Activated naive CD4-positive, alpha-beta T cell treated with anti-CD3 and anti-CD28 coated beads for 36 hours (primary cell): ENCODE results near the gene CALM1. TPM values are rescaled to one million over a fixed set of nuclear protein-coding genes. Genes with fewer than 3 reads are reported as not detected.

Experiments used
- CTCF ChIA-PET: fragments of 350-600 bp; sonication (Branson Sonifier 250); formaldehyde crosslinking; loops from one replicate; lab custom pipeline; 2021; ENCODE audit warnings: antibody characterized with exemption; lab: Charles Lee
- DNase-seq: peaks from one replicate; pipeline ENCODE4 v3.0.0-alpha.2; 2020
- H3K27ac Mint-ChIP-seq: one replicate; pipeline ENCODE4 v1.8.0; 2021; ENCODE audit warnings: mild to moderate bottlenecking, mixed read lengths
- H3K27me3 Mint-ChIP-seq: one replicate; pipeline ENCODE4 v1.8.0; 2021; ENCODE audit warnings: low read depth, mixed read lengths
- H3K36me3 Mint-ChIP-seq: one replicate; pipeline ENCODE4 v1.8.0; 2021; ENCODE audit warnings: low read depth, mixed read lengths
- H3K4me1 Mint-ChIP-seq: one replicate; pipeline ENCODE4 v1.8.0; 2021; ENCODE audit warnings: low read depth, mixed read lengths
- H3K4me3 Mint-ChIP-seq: one replicate; pipeline ENCODE4 v1.8.0; 2021; ENCODE audit warnings: mild to moderate bottlenecking, moderate library complexity, mixed read lengths
- H3K9me3 Mint-ChIP-seq: one replicate; pipeline ENCODE4 v1.8.0; 2021; ENCODE audit warnings: mixed read lengths
- intact Hi-C: fragments of 100-400 bp; cut with micrococcal nuclease; formaldehyde crosslinking; loops from one replicate; pipeline ENCODE4 v1.15.1; 2023
- total RNA-seq, 2 experiments: library from RNA; stranded (reverse); gene quantifications; one replicate each; pipeline ENCODE4 v1.2.3, GENCODE V29; 2021

The CALM1 gene
- total RNA-seq, 2 experiments from 2014 or later: 404 to 409 TPM

DNA sequence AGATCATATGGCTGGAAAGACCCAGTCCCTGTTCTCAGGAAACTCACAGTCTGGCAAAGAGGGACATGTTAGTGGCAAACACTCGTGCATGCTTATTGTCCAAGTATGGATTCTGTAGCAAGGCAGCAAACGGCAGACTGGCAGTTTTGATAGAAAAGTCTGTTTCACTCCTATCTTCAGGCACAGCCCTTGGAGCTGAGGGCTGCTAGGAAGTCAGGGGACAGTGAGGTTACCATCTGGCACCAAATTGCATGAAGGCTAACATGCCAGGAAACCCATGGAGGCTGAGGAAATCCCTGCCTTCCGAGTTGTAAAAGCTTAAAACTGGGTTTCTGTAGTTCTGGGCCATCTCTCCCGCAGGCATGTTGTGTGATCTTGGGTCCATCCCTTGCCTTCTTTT lies 32.9 kb downstream of the CALM1 start:
- intact Hi-C loops: no loop called here
- Mint-ChIP-seq H3K4me3 (no peak overlapping the region), H3K36me3 (no peaks in the 10 kb centered on the region), H3K27me3 (no peaks in the 10 kb centered on the region), H3K27ac (no peak overlapping the region), H3K4me1 (no peaks in the 10 kb centered on the region), H3K9me3 (no peaks in the 10 kb centered on the region)
- no peak for DNase-seq
- CTCF ChIA-PET: interaction anchor here (0.6 kb wide), 1 partner anchor 178 kb away, joined by 5 read pairs; no protein-coding TSS in a partner anchor

DNA sequence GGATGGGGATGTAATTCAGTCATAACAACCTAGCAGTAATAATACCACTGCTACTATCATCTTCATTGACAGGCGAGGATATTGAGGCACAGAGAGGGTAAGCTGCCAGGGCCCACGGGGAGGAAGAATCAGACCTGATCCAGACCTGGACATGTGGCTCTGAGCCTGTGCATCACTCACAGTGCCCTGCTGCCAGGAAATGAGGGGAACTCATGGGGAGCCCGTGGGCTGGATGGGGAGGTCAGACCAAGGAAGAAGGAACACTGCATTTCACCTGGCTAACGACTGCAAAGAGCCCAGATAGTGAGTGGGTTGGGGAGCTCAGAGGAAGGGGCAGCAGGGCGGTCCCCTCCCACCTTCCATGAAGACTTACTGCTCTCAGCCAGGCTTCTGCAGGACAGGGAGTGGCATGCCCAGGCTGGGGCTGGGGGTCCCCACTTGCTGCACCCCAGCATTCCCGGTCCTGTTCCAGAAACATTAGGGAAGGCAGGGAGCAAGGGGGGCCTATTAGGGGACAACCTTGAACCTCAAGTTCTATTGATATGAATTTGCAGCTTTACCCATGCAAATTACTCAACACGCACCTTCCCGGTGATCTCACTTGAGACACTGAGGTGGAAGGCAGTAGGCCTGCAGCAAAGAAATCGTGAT lies 37.7 kb downstream of the CALM1 start:
- CTCF ChIA-PET: no interaction called here
- no peaks in the 10 kb centered on the region for H3K4me1 Mint-ChIP-seq

DNA sequence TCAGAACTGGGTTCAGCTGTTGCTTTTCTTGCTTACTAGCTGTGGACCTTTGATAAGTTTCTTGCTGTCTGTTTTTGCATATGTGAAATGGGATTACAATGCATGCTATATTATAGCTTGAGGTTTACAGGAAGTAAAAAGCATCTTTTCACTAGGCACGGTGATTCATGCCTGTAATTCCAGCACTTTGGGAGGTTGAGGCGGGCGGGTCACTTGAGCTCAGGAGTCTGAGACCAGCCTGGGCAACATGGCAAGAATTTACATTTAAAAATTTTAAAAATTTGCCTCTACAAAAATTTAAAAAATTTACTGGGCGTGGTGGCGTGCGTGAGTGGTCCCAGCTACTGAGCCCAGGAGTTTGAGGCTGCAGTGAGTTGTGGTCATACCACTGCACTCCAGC lies 42.0 kb downstream of the CALM1 start:
- H3K36me3 Mint-ChIP-seq: no peaks in the 10 kb centered on the region
- intact Hi-C loops: no loop called here
- no peak overlapping the region for H3K27ac Mint-ChIP-seq
- peaks cover 2% of the 10 kb centered on the region for H3K27me3 Mint-ChIP-seq
- no peaks in the 10 kb centered on the region for H3K9me3 Mint-ChIP-seq
- DNase-seq: no peak
- H3K4me1 Mint-ChIP-seq: no peaks in the 10 kb centered on the region
- no peak overlapping the region for H3K4me3 Mint-ChIP-seq
- CTCF ChIA-PET: no interaction called here

More for the DNA sequence above, 37.7 kb downstream of the CALM1 start:
- Mint-ChIP-seq H3K27ac (no peak overlapping the region), H3K36me3 (no peaks in the 10 kb centered on the region), H3K9me3 (no peaks in the 10 kb centered on the region), H3K27me3 (no peaks in the 10 kb centered on the region), H3K4me3 (no peak overlapping the region)
- DNase-seq: no peak
- intact Hi-C loops: no loop called here

DNA sequence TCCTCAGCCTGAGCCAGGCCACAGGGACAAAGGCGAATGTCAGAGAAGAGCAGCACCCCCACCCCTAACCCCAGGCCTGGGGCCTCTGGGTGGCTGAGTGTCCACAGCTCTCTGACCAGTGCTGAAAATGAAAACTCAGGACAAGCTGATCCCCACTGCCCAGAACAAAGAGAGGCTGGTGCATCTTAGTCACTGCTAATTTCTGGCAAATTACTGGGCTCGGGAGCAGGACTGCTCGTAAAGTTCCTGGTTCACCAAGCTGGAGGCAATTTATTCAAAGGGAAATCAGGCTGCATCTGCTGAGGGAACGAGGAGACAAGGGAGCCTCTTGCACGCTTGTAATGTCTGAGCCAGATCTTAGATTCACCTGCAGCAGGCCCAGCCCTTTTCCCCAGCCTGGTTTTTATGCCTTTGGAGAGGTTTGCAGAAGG lies 43.2 kb downstream of the CALM1 start:
- no peak overlapping the region for H3K27ac Mint-ChIP-seq
- intact Hi-C loops: no loop called here
- CTCF ChIA-PET: no interaction called here

DNA sequence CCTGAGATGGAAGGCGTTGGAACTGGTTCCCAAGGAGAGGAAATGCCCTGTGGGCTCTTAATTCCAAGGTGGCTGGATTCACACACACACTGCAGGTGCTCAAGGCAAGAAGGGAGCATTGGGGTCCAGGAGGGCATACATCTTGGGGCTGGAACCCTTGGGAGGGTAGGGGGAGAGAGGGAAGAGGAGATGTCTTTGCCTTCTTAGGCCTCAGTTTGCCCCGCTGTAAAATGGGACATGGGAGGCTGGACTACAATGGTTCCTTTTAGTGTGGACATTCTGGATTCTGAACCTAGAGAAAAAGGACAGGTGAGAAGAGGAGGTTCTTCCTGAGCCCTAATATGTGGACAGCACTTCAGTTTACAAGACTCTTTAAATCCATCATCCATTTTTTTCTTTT lies 43.8 kb downstream of the CALM1 start:
- Mint-ChIP-seq H3K27me3 (peaks cover 2% of the 10 kb centered on the region), H3K9me3 (no peaks in the 10 kb centered on the region), H3K4me1 (no peaks in the 10 kb centered on the region), H3K4me3 (no peak overlapping the region), H3K36me3 (no peaks in the 10 kb centered on the region), H3K27ac (no peak overlapping the region)
- DNase-seq: no peak
- intact Hi-C loops: no loop called here
- CTCF ChIA-PET: no interaction called here

More for the DNA sequence above, 43.2 kb downstream of the CALM1 start:
- Mint-ChIP-seq H3K36me3 (no peaks in the 10 kb centered on the region), H3K9me3 (no peaks in the 10 kb centered on the region), H3K4me1 (no peaks in the 10 kb centered on the region), H3K4me3 (no peak overlapping the region), H3K27me3 (peaks cover 2% of the 10 kb centered on the region)
- no peak for DNase-seq

DNA sequence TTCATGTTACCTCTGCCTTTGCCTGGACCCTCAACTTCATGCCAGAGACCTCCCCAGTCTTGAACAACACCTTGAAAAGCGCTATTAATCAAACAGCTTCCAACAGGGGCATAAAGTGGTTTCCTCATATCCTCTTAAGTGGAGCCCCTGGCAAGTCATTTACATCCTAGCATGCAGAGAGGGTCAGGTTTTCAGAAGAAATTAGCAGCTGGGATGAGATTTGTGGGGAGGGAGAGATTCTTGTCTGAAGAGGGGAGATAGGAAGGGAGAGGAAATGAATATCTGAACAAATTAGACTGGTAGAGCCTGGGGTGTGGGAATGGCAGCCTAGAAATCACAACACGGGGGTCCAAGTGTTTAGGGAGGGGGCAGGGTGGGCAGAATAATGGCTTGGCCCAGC lies 45.6 kb downstream of the CALM1 start:
- no peak for DNase-seq
- CTCF ChIA-PET: interaction anchor here (0.5 kb wide), 1 partner anchor 28 kb away, joined by 3 read pairs; no protein-coding TSS in a partner anchor
- H3K27ac Mint-ChIP-seq: no peak overlapping the region
- H3K27me3 Mint-ChIP-seq: peaks cover 2% of the 10 kb centered on the region
- no peaks in the 10 kb centered on the region for H3K9me3 Mint-ChIP-seq
- intact Hi-C loops: no loop called here
- H3K4me1 Mint-ChIP-seq: no peaks in the 10 kb centered on the region
- H3K36me3 Mint-ChIP-seq: no peaks in the 10 kb centered on the region
- H3K4me3 Mint-ChIP-seq: no peak overlapping the region

DNA sequence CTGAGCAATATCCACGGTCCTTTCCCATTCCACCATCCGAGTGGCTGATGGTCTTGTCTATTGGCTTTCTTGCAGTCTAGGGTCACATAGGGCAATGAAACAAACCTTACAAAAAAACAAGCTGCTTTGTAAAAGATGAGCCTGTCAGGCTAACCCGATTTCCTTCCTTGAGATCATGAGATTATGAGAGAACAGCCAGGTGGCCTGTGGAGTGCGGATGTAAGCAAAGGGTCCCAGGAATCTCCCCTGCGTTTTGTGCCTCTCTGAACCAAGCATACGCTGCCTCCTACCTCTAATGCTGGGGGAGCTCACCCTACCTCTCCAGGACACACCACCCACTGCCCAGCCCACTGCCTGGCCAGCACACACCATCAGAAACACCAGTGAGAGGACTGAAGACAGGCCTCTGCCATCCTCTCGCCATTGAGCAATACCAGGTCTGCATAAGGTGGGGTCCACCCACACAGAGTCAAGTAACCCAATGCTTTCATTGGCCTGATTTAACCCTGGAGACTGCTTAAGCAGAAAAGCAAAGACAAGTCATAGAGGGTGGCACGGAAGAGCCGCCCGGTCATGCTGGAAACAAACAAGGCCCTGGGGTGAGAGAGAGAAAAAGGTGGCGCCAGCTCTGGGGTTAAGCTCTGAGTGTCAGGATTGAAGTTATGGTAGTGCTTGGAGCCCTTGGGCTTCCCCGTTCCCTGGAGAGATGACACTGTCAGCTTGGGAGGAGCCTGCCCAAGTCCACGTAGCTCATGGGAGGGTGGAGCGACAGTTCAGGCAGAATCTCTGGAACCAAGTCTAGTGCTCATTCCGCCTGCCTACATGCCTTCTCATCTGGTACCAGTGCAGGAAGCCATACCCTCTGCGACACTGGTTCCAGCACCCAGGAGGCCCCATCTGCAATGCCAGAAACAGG lies 46.6 kb downstream of the CALM1 start:
- Mint-ChIP-seq H3K27me3 (peaks cover 2% of the 10 kb centered on the region), H3K4me1 (no peaks in the 10 kb centered on the region), H3K27ac (no peak overlapping the region), H3K9me3 (peaks cover 1% of the 10 kb centered on the region), H3K36me3 (no peaks in the 10 kb centered on the region), H3K4me3 (no peak overlapping the region)
- intact Hi-C loops: no loop called here
- CTCF ChIA-PET: interaction anchor here (0.5 kb wide), 1 partner anchor 343 kb away, joined by 4 read pairs; no protein-coding TSS in a partner anchor
- no peak for DNase-seq

DNA sequence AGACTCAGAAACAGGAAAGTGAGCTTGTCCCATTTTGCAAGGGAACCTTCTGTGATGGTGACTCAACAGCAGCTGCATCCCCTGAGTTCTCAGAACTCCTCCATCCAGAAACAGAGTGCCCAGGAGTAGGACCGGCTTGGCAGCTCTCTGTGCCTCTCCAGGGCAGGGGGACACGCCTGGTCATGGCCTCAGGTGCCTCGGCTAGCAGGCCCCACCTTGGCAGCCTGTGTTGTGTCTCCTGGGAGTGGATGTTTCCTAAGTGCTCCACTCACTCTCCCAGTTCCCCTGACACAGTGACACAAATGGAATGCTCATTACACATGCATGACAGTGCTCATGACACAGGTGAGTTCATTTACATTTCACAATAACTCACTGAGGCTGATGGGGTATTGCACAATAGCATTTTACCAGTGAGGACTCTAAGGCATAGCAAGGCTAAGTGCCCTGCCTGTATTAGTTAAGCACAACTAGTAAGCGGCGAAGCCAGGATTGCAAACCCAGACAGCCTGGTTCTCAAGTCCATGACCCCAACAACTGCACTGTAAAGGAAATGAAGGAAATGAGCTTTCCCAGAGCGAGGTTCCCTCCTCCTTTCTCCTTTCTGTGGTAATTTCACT lies 47.4 kb downstream of the CALM1 start:
- intact Hi-C loops: no loop called here
- CTCF ChIA-PET: no interaction called here
- no peaks in the 10 kb centered on the region for H3K36me3 Mint-ChIP-seq
- no peak overlapping the region for H3K27ac Mint-ChIP-seq
- peaks cover 1% of the 10 kb centered on the region for H3K9me3 Mint-ChIP-seq
- peaks cover 2% of the 10 kb centered on the region for H3K27me3 Mint-ChIP-seq
- DNase-seq: no peak
- no peak overlapping the region for H3K4me3 Mint-ChIP-seq
- no peaks in the 10 kb centered on the region for H3K4me1 Mint-ChIP-seq

DNA sequence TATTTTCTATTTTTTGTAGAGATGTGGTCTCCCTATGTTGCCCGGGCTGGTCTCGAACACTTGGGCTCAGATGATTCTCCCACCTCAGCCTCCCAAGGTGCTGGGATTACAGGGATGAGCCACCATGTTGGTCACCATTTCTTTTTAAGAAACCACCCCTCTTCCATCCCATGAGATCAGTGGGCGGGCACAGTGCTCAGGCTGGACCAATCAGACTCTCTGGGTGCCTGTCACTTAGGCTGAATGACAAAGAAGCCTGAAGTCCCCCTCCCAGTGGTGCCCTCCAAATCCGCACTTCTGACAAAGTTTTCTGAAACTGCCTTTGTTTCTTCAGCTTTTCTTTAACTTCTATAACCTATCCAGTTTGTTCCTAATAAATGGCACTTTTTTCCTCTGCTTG lies 48.2 kb downstream of the CALM1 start:
- CTCF ChIA-PET: interaction anchor here (1.1 kb wide), 1 partner anchor 45 kb away, joined by 4 read pairs; no protein-coding TSS in a partner anchor
- peaks cover 1% of the 10 kb centered on the region for H3K9me3 Mint-ChIP-seq
- no peak for DNase-seq

DNA sequence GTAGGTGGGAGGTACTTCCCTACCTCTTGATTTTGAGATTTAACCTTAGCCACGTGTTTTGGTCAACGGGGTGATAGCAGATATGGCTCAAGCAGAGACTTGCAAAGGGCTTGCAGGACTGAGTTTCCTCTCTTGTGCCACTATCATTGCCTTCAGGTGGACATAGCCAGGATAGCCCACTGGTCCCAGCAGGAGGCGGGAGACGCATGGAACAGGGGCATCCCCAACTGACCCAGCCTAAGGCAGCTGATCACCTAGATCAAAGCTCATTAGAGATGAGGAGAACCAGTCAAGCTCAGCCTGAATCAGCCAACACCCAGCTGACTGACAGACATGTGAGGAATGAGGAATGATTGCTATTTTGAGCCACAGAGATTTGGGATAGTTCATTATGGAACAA lies 49.6 kb downstream of the CALM1 start:
- Mint-ChIP-seq H3K9me3 (peaks cover 1% of the 10 kb centered on the region), H3K4me3 (no peak overlapping the region), H3K4me1 (no peaks in the 10 kb centered on the region), H3K27me3 (peaks cover 2% of the 10 kb centered on the region), H3K36me3 (no peaks in the 10 kb centered on the region), H3K27ac (no peak overlapping the region)
- intact Hi-C loops: no loop called here
- DNase-seq: no peak
- CTCF ChIA-PET: interaction anchor here (0.6 kb wide), 1 partner anchor 16 kb away, joined by 4 read pairs; no protein-coding TSS in a partner anchor

More for the DNA sequence above, 48.2 kb downstream of the CALM1 start:
- Mint-ChIP-seq H3K36me3 (no peaks in the 10 kb centered on the region), H3K4me3 (no peak overlapping the region), H3K27me3 (peaks cover 2% of the 10 kb centered on the region), H3K4me1 (no peaks in the 10 kb centered on the region), H3K27ac (no peak overlapping the region)
- intact Hi-C loops: no loop called here

DNA sequence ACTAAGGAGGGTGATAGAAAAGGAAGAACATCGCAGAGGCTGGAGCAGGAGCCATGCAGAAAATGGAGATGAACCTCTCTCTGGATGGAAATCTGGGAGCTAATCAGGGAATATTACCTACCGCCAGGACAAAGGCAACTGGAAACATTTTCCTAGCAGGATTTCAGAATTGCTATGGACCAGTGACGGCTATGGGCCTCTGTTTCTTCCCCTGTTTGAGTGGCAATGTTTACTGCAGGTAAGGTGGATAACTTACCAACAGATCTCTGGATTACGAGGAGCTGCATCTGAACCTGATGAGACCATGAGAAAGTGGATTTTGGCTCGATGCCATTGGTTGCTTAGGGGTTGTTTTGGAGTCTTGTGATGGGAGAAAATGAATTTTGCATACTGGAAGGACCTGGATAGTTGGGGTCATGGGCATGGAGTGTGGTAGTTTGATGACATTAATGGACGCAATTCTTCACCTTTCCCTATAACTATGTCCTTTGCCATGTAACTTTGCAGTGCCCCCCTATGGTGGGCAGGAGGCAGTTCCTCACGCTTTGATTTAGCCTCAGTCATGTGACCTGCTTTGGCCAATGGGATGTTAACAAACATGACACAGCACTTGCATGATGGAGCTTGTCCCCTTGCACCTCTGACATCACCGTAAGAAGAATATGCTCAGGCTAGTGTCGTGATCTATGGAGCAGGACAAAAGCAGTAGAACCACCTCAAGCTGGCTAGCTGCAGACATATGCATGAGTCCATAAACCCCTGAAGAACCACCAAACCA lies 51.1 kb downstream of the CALM1 start:
- DNase-seq: no peak
- H3K27me3 Mint-ChIP-seq: no peaks in the 10 kb centered on the region
- H3K36me3 Mint-ChIP-seq: no peaks in the 10 kb centered on the region
- no peak overlapping the region for H3K27ac Mint-ChIP-seq
- intact Hi-C loops: no loop called here
- peaks cover 9% of the 10 kb centered on the region for H3K4me1 Mint-ChIP-seq
- CTCF ChIA-PET: interaction anchor here (0.6 kb wide), 2 partner anchors 12 to 30 kb away, joined by 3 read pairs; no protein-coding TSS in a partner anchor
- no peak overlapping the region for H3K4me3 Mint-ChIP-seq
- peaks cover 1% of the 10 kb centered on the region for H3K9me3 Mint-ChIP-seq
